ENCODE data around the gene GPR3.

GRCh38 chr1:27400082-27400962 is 7.9 kb downstream of the GPR3 start:
- TF ChIP-seq SUZ12 (IDR thresholded peaks at IDR 0.05), result no peak
- TF ChIP-seq FOXM1 (IDR thresholded peaks at IDR 0.05; ENCODE audit: borderline replicate concordance), result no peak
- no peak for TF ChIP-seq ELF4 (IDR thresholded peaks at IDR 0.05)
- TF ChIP-seq ZNF384 (IDR thresholded peaks at IDR 0.05), result no peak
- TF ChIP-seq PKNOX1 (IDR thresholded peaks at IDR 0.05), result no peak
- no peak for TF ChIP-seq ARNT (IDR thresholded peaks at IDR 0.05)
- no peak for TF ChIP-seq TARDBP (IDR thresholded peaks at IDR 0.05)
- TF ChIP-seq NFRKB (IDR thresholded peaks at IDR 0.05), result no peak

Measured in HEK293T (cell line).